Cardiac muscle cell (in vitro differentiated cells and primary cell): ENCODE measurements around the gene OTUD6A. TPM values are rescaled to one million over a fixed set of nuclear protein-coding genes. Genes with fewer than 3 reads are reported as not detected.

Experiments used
- DNase-seq, 2 donors: peaks; one replicate each; pipeline versions ENCODE4 v3.0.0 to v3.0.0-alpha.2; 2010 to 2017; ENCODE audit warnings: low read depth in 1 of 2, low spot score in 1 of 2
- H3K27ac ChIP-seq: fragments of 200-600 bp; sonication (generic); 2 replicates; pipeline ENCODE4 v1.5.1; 2016
- H3K27me3 ChIP-seq: fragments of 200-600 bp; sonication (generic); 2 replicates; pipeline ENCODE4 v1.6.0; 2016; ENCODE audit warnings: control low read depth
- H3K36me3 ChIP-seq: fragments of 200-600 bp; sonication (generic); 2 replicates; pipeline ENCODE4 v1.5.1; 2016; ENCODE audit warnings: control low read depth
- H3K4me1 ChIP-seq: fragments of 200-600 bp; sonication (generic); 2 replicates; pipeline ENCODE4 v1.8.1; 2017; ENCODE audit warnings: low read depth, mild to moderate bottlenecking, mixed run types
- H3K4me3 ChIP-seq: fragments of 200-600 bp; sonication (generic); 2 replicates; pipeline ENCODE4 v1.5.1; 2016; ENCODE audit warnings: mild to moderate bottlenecking
- H3K9me3 ChIP-seq: fragments of 200-600 bp; sonication (generic); 2 replicates; pipeline ENCODE4 v1.5.1; 2017; ENCODE audit warnings: low read depth, mild to moderate bottlenecking, control low read depth
- polyA plus RNA-seq: library from polyadenylated mRNA; unstranded; fragments of >200 nt; fragmentation: Nextera tagmentation; extraction: Ambion mirVana; gene quantifications from 2 replicates; pipeline ENCODE4 v1.2.1, GENCODE V29; 2016
- total RNA-seq: library from RNA; depleted of rRNA; stranded (reverse); fragments of >200 nt; gene quantifications from 2 replicates; pipeline ENCODE4 v1.2.3, GENCODE V29; 2016
- TF ChIP-seq, protein P1 (sequence below): IDR thresholded peaks from 2 replicates; pipeline ENCODE4 v1.5.1; 2012; ENCODE audit warnings: low read depth, mild to moderate bottlenecking, low read length

The OTUD6A gene
- total and polyA plus RNA-seq, 2 experiments from 2014 or later = not detected

- H3K27me3 ChIP-seq = no peaks in the 10 kb centered on the region
- H3K4me3 ChIP-seq = no peak overlapping the region
- no peak overlapping the region for H3K27ac ChIP-seq
- H3K36me3 ChIP-seq = no peaks in the 10 kb centered on the region
- DNase-seq = peak in 1 of 2 donors; percentile 55
- TF ChIP-seq, protein P1, sequence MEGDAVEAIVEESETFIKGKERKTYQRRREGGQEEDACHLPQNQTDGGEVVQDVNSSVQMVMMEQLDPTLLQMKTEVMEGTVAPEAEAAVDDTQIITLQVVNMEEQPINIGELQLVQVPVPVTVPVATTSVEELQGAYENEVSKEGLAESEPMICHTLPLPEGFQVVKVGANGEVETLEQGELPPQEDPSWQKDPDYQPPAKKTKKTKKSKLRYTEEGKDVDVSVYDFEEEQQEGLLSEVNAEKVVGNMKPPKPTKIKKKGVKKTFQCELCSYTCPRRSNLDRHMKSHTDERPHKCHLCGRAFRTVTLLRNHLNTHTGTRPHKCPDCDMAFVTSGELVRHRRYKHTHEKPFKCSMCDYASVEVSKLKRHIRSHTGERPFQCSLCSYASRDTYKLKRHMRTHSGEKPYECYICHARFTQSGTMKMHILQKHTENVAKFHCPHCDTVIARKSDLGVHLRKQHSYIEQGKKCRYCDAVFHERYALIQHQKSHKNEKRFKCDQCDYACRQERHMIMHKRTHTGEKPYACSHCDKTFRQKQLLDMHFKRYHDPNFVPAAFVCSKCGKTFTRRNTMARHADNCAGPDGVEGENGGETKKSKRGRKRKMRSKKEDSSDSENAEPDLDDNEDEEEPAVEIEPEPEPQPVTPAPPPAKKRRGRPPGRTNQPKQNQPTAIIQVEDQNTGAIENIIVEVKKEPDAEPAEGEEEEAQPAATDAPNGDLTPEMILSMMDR = peak; percentile 30
- H3K4me1 ChIP-seq = no peaks in the 10 kb centered on the region
- no peaks in the 10 kb centered on the region for H3K9me3 ChIP-seq
Observed at GRCh38 chrX:70032792-70033191, 29.5 kb upstream of the OTUD6A start.

DNA sequence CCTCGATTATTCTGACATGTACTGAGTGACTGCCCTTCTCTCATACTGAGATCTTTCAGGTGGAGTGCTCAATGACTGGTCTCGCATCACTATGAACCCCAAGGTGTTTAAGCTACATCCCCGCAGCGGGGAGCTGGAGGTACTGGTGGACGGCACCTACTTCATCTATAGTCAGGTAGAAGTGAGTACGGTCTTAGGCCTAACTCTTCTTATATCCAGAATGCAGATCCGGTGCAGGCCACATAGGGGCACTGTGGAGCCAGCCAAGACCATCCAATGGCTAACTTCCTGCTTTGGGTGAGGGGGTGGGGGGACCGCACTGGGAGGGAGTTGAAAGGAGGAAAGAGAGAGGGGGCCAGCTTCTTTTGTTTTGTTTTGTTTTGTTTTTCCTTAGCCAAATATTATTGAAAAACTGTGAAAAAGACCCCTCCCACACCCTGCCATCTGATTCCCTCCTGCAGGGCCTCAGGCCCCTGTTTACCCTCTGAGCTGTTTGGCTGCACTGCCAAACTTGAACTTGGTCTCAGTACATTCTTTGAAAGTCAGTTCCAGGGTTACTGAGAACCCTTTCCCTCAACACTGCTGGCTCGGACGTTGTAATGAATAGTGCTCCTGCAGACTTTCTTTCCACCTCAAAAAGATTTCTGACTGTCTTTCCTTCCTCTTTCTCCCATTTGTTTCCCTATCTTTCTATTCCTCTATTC lies 28.8 kb upstream of the OTUD6A start:
- H3K9me3 ChIP-seq = no peaks in the 10 kb centered on the region
- peak; percentile 41 to 50 for DNase-seq
- no peaks in the 10 kb centered on the region for H3K4me1 ChIP-seq
- H3K4me3 ChIP-seq = no peak overlapping the region
- H3K27me3 ChIP-seq = no peaks in the 10 kb centered on the region
- no peak overlapping the region for H3K27ac ChIP-seq
- TF ChIP-seq, protein P1 = peak; percentile 59
- no peaks in the 10 kb centered on the region for H3K36me3 ChIP-seq

- Histone ChIP-seq H3K27ac (no peak overlapping the region), H3K27me3 (no peaks in the 10 kb centered on the region), H3K36me3 (no peaks in the 10 kb centered on the region), H3K4me3 (no peak overlapping the region), H3K4me1 (no peaks in the 10 kb centered on the region), H3K9me3 (no peaks in the 10 kb centered on the region)
- DNase-seq = no peak
- TF ChIP-seq, protein P1 = no peak
Observed at GRCh38 chrX:70034646-70035045, 27.6 kb upstream of the OTUD6A start.

- Histone ChIP-seq H3K27me3 (no peaks in the 10 kb centered on the region), H3K4me1 (no peaks in the 10 kb centered on the region), H3K27ac (no peak overlapping the region), H3K4me3 (no peak overlapping the region), H3K36me3 (no peaks in the 10 kb centered on the region), H3K9me3 (no peaks in the 10 kb centered on the region)
- DNase-seq = no peak
- TF ChIP-seq, protein P1 = no peak
Observed at GRCh38 chrX:70038515-70038914, 23.7 kb upstream of the OTUD6A start.

GRCh38 chrX:70038951-70039350 lies 23.3 kb upstream of the OTUD6A start:
- H3K9me3 ChIP-seq = no peaks in the 10 kb centered on the region
- no peak overlapping the region for H3K27ac ChIP-seq
- no peaks in the 10 kb centered on the region for H3K36me3 ChIP-seq
- peak in 1 of 2 donors; percentile 23 for DNase-seq
- TF ChIP-seq, protein P1 = no peak
- no peaks in the 10 kb centered on the region for H3K4me1 ChIP-seq
- H3K27me3 ChIP-seq = no peaks in the 10 kb centered on the region
- no peak overlapping the region for H3K4me3 ChIP-seq
